HepG2 (cell line): Measurements from ENCODE around the gene NCAM2. TPM values are rescaled to one million over a fixed set of nuclear protein-coding genes. Genes with fewer than 3 reads are reported as not detected.

ENCODE experiments used
- ATAC-seq: fragments of 200-7000 bp; cut with Tn5 transposase; 3 replicates; pipeline ENCODE4 v1.9.1; 2020; ENCODE audit warnings: mild to moderate bottlenecking, moderate library complexity
- BruUV-seq: library from RNA; stranded (reverse); fragments of 400-500 nt; replicated peaks from 2 replicates; lab custom pipeline; 2021; lab: Mats Ljungman, UMichigan
- CTCF ChIA-PET: fragments of 300-600 bp; formaldehyde crosslinking; extraction: SDS; loops from one replicate; lab custom pipeline; 2021; ENCODE audit warnings: low total read pairs, inconsistent platforms, low intra/inter-chr PET ratio; lab: Yijun Ruan, JAX
- POLR2A ChIA-PET: fragments of 350-600 bp; sonication (Branson Sonifier 250); formaldehyde crosslinking; loops from one replicate; lab custom pipeline; 2020; ENCODE audit warnings: antibody characterized with exemption, inconsistent platforms; lab: Yijun Ruan, JAX
- DNase-seq: peaks from one replicate; pipeline ENCODE4 v3.0.0-alpha.2; 2015; ENCODE audit warnings: low spot score
- FAIRE-seq: peaks from 3 replicates; lab custom pipeline; 2011; peaks lifted over from hg19 to GRCh38; lab: Jason Lieb, UNC
- H2AFZ ChIP-seq: one replicate; pipeline ENCODE4 v1.6.1; 2011; ENCODE audit warnings: low read length, inconsistent platforms
- H3K27ac ChIP-seq: fragments of 300-600 bp; 3 replicates; pipeline ENCODE4 v1.8.0; 2011; ENCODE audit warnings: mixed run types, mild to moderate bottlenecking, mixed read lengths, low read length, inconsistent platforms; ENCODE audit not compliant: insufficient read depth; ENCODE audit errors: extremely low read length
- H3K27me3 ChIP-seq, 2 experiments: fragments of 200-600 bp in 1 of 2; 2 replicates in 1 of 2; 3 replicates in 1 of 2; pipeline versions ENCODE4 v1.6.0 to v1.8.0; 2011; ENCODE audit warnings: low read length in 2 of 2, mild to moderate bottlenecking in 2 of 2, moderate library complexity in 2 of 2, inconsistent platforms in 1 of 2; ENCODE audit not compliant: insufficient read depth in 2 of 2, control insufficient read depth in 1 of 2
- H3K36me3 ChIP-seq, 2 experiments: fragments of 200-600 bp in 1 of 2; replicated peaks in 1 of 2; 2 replicates in 1 of 2; 3 replicates in 1 of 2; pipeline versions ENCODE4 v1.5.1 to v1.8.0; 2011; ENCODE audit warnings: low read length in 2 of 2, inconsistent platforms in 1 of 2; ENCODE audit not compliant: insufficient read depth in 2 of 2, control insufficient read depth in 1 of 2
- H3K4me1 ChIP-seq: 2 replicates; pipeline ENCODE4 v1.5.1; 2012; ENCODE audit warnings: low read length, inconsistent platforms; ENCODE audit not compliant: insufficient read depth
- H3K4me2 ChIP-seq: 2 replicates; pipeline ENCODE4 v1.6.0; 2011; ENCODE audit warnings: low read depth, low read length, inconsistent platforms
- H3K4me3 ChIP-seq, 3 experiments: fragments of 200-600 bp in 1 of 3; sonication (generic), shearing (Covaris generic) in 1 of 3; replicated peaks in 1 of 3; 2 replicates each; pipeline ENCODE4 v1.5.1; 2011 to 2016; ENCODE audit warnings: low read length in 3 of 3, inconsistent platforms in 2 of 3, low read depth in 2 of 3, mild to moderate bottlenecking in 2 of 3, control low read depth in 1 of 3, mixed read lengths in 1 of 3; ENCODE audit not compliant: insufficient read depth in 1 of 3
- H3K79me2 ChIP-seq: one replicate; pipeline ENCODE4 v1.6.1; 2011; ENCODE audit warnings: low read length, inconsistent platforms; ENCODE audit not compliant: insufficient read depth
- H3K9ac ChIP-seq: 2 replicates; pipeline ENCODE4 v1.6.0; 2011; ENCODE audit warnings: mild to moderate bottlenecking, low read depth, low read length, inconsistent platforms; ENCODE audit not compliant: insufficient read depth
- H3K9me3 ChIP-seq: 2 replicates; pipeline ENCODE4 v1.5.1; 2012; ENCODE audit warnings: mild to moderate bottlenecking, low read length
- H4K20me1 ChIP-seq: 2 replicates; pipeline ENCODE4 v1.6.0; 2011; ENCODE audit warnings: inconsistent platforms, mild to moderate bottlenecking, low read length, moderate library complexity; ENCODE audit not compliant: insufficient read depth
- BRCA1 ChIP-seq: sonication (generic); formaldehyde crosslinking; IDR thresholded peaks from 2 replicates; pipeline ENCODE4 v1.4.0; 2020; ENCODE audit warnings: missing genetic modification reagents
- JUNB ChIP-seq: sonication (generic); formaldehyde crosslinking; IDR thresholded peaks from 2 replicates; pipeline ENCODE4 v1.8.0; 2022; ENCODE audit warnings: missing genetic modification reagents, mild to moderate bottlenecking, borderline replicate concordance
- ZNF816 ChIP-seq: sonication (generic); formaldehyde crosslinking; IDR thresholded peaks from 2 replicates; pipeline ENCODE4 v1.8.0; 2022; ENCODE audit warnings: missing genetic modification reagents, mild to moderate bottlenecking, borderline replicate concordance
- WGBS: methylation state at CpG from one replicate; pipeline ENCODE4 v1.1.6; 2017; ENCODE audit warnings: low lambda C conversion rate; 5-methylcytosine and 5-hydroxymethylcytosine counted together
- in situ Hi-C: cut with HindIII; loops from 2 replicates; pipeline ENCODE4 v1.10.0; 2017; ENCODE audit warnings: low pct_unique_long_range_greater_than_20kb; ENCODE audit not compliant: extremely low pct_ligation_motif_present
- intact Hi-C: fragments of 100-400 bp; cut with micrococcal nuclease; formaldehyde crosslinking; loops from one replicate; pipeline ENCODE4 v1.10.0; 2022; ENCODE audit not compliant: unreplicated experiment
- polyA plus RNA-seq, 8 experiments: library from polyadenylated mRNA; depleted of rRNA in 3 of 8; stranded (reverse) in 7 of 8; unstranded in 1 of 8; fragments of >200 nt; fragmentation: Illumina TruSeq in 4 of 8; extraction: Trizol in 4 of 8; gene quantifications; 2 replicates each; pipeline versions ENCODE4 v1.2.1 to v1.2.3, GENCODE V29; 2011 to 2016; ENCODE audit warnings: low read depth in 4 of 8, missing spikeins in 1 of 8, mixed read lengths in 1 of 8; ENCODE audit not compliant: insufficient read depth in 1 of 8
- total RNA-seq, 5 experiments: library from RNA; depleted of rRNA; stranded (reverse); fragments of >200 nt; fragmentation: Illumina TruSeq; extraction: Trizol; gene quantifications; 2 replicates each; pipeline ENCODE4 v1.2.3, GENCODE V29; 2016; ENCODE audit warnings: low read depth in 1 of 5
- TF ChIP-seq, protein P1 (sequence below): sonication (generic); formaldehyde crosslinking; IDR thresholded peaks from 2 replicates; pipeline ENCODE4 v1.4.0; 2020; ENCODE audit warnings: missing genetic modification reagents

Gene NCAM2
- total and polyA plus RNA-seq, 2 of the 13 experiments (the other 11 are each of a cell fraction or from before 2014, with no cell fraction given): not detected

DNA sequence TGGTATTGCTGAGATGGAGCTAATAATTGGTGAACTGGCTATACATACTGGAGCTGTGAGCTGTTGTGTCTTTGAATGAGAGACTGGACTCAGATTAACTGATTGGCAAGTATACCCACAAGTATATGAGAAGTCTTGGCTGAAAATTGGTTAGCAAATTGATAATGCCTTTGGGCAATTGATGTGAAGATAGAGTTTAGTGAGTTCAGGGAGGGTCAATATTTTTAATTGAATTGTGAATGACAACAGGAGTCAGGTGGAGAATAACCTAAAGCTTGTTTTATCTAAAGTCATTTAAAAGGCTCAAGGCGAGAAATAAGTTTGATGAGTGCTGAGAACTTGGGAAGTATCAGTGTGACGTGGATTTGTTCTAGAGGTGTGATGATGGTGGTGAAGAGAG is 27.5 kb downstream of the NCAM2 start:
- no peak overlapping the region for H3K27ac ChIP-seq
- H4K20me1 ChIP-seq: no peaks in the 10 kb centered on the region
- no peak for TF ChIP-seq ZNF816 (CRISPR knock-in tag)
- TF ChIP-seq, protein P1, sequence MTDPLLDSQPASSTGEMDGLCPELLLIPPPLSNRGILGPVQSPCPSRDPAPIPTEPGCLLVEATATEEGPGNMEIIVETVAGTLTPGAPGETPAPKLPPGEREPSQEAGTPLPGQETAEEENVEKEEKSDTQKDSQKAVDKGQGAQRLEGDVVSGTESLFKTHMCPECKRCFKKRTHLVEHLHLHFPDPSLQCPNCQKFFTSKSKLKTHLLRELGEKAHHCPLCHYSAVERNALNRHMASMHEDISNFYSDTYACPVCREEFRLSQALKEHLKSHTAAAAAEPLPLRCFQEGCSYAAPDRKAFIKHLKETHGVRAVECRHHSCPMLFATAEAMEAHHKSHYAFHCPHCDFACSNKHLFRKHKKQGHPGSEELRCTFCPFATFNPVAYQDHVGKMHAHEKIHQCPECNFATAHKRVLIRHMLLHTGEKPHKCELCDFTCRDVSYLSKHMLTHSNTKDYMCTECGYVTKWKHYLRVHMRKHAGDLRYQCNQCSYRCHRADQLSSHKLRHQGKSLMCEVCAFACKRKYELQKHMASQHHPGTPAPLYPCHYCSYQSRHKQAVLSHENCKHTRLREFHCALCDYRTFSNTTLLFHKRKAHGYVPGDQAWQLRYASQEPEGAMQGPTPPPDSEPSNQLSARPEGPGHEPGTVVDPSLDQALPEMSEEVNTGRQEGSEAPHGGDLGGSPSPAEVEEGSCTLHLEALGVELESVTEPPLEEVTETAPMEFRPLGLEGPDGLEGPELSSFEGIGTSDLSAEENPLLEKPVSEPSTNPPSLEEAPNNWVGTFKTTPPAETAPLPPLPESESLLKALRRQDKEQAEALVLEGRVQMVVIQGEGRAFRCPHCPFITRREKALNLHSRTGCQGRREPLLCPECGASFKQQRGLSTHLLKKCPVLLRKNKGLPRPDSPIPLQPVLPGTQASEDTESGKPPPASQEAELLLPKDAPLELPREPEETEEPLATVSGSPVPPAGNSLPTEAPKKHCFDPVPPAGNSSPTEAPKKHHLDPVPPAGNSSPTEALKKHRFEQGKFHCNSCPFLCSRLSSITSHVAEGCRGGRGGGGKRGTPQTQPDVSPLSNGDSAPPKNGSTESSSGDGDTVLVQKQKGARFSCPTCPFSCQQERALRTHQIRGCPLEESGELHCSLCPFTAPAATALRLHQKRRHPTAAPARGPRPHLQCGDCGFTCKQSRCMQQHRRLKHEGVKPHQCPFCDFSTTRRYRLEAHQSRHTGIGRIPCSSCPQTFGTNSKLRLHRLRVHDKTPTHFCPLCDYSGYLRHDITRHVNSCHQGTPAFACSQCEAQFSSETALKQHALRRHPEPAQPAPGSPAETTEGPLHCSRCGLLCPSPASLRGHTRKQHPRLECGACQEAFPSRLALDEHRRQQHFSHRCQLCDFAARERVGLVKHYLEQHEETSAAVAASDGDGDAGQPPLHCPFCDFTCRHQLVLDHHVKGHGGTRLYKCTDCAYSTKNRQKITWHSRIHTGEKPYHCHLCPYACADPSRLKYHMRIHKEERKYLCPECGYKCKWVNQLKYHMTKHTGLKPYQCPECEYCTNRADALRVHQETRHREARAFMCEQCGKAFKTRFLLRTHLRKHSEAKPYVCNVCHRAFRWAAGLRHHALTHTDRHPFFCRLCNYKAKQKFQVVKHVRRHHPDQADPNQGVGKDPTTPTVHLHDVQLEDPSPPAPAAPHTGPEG (CRISPR knock-in tag): no peak
- TF ChIP-seq BRCA1 (CRISPR knock-in tag): no peak
- TF ChIP-seq JUNB (CRISPR knock-in tag): no peak
- no peak for DNase-seq
- no TSS peak for BruUV-seq
- H3K9ac ChIP-seq: no peak overlapping the region
- H3K4me3 ChIP-seq: no peak overlapping the region
- in situ Hi-C loops (no loop called here), intact Hi-C loops (no loop called here)
- H3K36me3 ChIP-seq: no peaks in the 10 kb centered on the region
- no peak for FAIRE-seq
- H3K27me3 ChIP-seq: no peaks in the 10 kb centered on the region
- no peaks in the 10 kb centered on the region for H3K4me1 ChIP-seq
- H3K4me2 ChIP-seq: no peak overlapping the region
- 14% methylated on average over 2 of the region's 2 CpGs for WGBS
- peaks cover 4% of the 10 kb centered on the region for H3K9me3 ChIP-seq
- ChIA-PET POLR2A (no interaction called here), CTCF (no interaction called here)
- no peaks in the 10 kb centered on the region for H3K79me2 ChIP-seq
- no peak for ATAC-seq
- H2AFZ ChIP-seq: no peak overlapping the region
